HG03342 (cell line): Measurements from ENCODE around the gene FABP1.
A peak's percentile ranks its signal among the peaks of the same experiment; 100 is the strongest.

Experiments
- ATAC-seq: cut with Tn5 transposase; IDR thresholded peaks from one replicate; pipeline ENCODE4 v1.9.1; 2021; ENCODE audit warnings: mild to moderate bottlenecking, moderate library complexity; ENCODE audit not compliant: unreplicated experiment

The FABP1 gene

GRCh38 chr2:88127888-88128653 is at the start of gene FABP1:
Gene FABP1 (minus strand): TSS chr2:88128062. CDS start chr2:88128017, 45 bp downstream.
- no peak for ATAC-seq

- ATAC-seq = no peak
Measured at GRCh38 chr2:88177556-88177955, 49.7 kb upstream of the FABP1 start.

- no peak for ATAC-seq
Measured at GRCh38 chr2:88176352-88176984, 48.6 kb upstream of the FABP1 start.

GRCh38 chr2:88172882-88173281 is 45.0 kb upstream of the FABP1 start:
- ATAC-seq = no peak

- ATAC-seq = no peak
Measured at GRCh38 chr2:88171966-88172365, 44.1 kb upstream of the FABP1 start.

- ATAC-seq = no peak
Measured at GRCh38 chr2:88170472-88170892, 42.6 kb upstream of the FABP1 start.

GRCh38 chr2:88168386-88168785 is 40.5 kb upstream of the FABP1 start:
- ATAC-seq = no peak

- no peak for ATAC-seq
Measured at GRCh38 chr2:88167740-88168139, 39.9 kb upstream of the FABP1 start.

- ATAC-seq = no peak
Measured at GRCh38 chr2:88165332-88166003, 37.6 kb upstream of the FABP1 start.

GRCh38 chr2:88161446-88162244 is 33.8 kb upstream of the FABP1 start:
- ATAC-seq = no peak

GRCh38 chr2:88160517-88160916 is 32.7 kb upstream of the FABP1 start:
- ATAC-seq = no peak

- peak; percentile 77 for ATAC-seq
Measured at GRCh38 chr2:88159955-88160415, 32.1 kb upstream of the FABP1 start.

GRCh38 chr2:88159481-88159880 is 31.6 kb upstream of the FABP1 start:
- no peak for ATAC-seq

GRCh38 chr2:88148929-88149438 is 21.1 kb upstream of the FABP1 start:
- ATAC-seq = no peak

GRCh38 chr2:88147145-88147544 is 19.3 kb upstream of the FABP1 start:
- no peak for ATAC-seq

GRCh38 chr2:88146590-88146989 is 18.7 kb upstream of the FABP1 start:
- ATAC-seq = no peak

- no peak for ATAC-seq
Measured at GRCh38 chr2:88144914-88145497, 17.1 kb upstream of the FABP1 start.

GRCh38 chr2:88144271-88144670 is 16.4 kb upstream of the FABP1 start:
- ATAC-seq = no peak

GRCh38 chr2:88141952-88142351 is 14.1 kb upstream of the FABP1 start:
- no peak for ATAC-seq

- no peak for ATAC-seq
Measured at GRCh38 chr2:88139804-88140203, 11.9 kb upstream of the FABP1 start.
